NCI-H187 treated with DMSO at 0.1 percent for 48 hours (cell line): Measurements from ENCODE around the gene DNAH6.
"Not testable (repeated sequence)": the region's sequence is repeated elsewhere in the genome, so short reads cannot be mapped to it uniquely, and the experiment has no call there.

Experiments used
- DNase-seq: peaks from one replicate; lab custom pipeline; 2025; lab: John Stamatoyannopoulos, UW

The DNAH6 gene

DNA sequence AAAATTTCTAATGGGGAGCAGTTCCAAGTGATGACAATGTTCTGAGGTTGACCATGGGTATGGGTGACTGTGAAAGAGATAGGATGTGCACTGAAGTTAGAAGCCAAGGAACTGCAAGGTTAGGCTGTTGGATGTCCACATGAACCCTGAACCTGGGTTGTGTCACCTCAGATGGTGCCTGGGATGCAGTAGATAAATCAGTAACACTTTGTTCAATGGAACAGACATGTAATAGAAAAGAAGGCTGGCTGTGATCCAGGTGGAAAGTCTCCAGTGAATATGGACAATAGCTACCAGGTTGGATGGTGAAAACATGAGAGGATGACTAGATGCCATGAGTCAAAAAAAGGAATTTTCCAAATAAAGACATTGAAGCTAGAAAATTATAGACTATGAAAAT lies 233.1 kb downstream of the DNAH6 start:
- DNase-seq = no peak

DNA sequence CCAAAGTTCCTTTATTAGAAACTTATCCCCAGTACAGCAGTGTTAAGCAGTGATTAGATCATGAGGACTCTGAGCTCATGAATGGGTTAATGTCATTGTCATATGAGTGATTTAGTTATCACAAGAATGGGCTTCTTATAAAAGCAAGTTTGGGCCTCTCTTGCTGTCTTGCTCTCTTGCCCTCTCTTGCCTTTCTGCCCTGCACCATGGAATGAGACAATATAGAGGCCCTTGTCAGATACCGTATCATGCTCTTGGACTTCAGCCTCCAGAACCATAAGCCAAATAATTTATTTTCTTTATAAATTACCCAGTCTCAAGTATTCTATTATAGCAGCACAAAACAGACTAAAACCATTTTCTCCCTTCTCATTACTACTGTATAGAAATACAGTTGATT lies 238.8 kb downstream of the DNAH6 start:
- no peak for DNase-seq

DNA sequence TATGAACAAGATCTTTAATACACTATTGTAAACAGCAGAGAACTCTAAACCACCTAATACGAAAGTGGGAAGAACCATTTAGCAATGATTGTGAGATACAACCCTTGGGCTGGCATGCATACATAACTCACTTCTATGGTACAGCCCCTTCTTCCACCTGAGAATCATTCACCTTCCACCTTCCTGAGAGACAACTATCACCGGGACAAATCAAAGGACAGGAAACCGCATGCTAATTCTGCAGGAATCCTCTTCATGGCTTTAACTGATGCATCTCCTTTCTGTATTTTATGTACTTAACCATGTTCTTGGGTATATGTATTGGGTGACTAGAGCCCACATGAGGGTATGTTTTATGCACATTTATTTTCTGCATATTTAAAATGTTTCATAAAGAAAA lies 241.3 kb downstream of the DNAH6 start:
- DNase-seq = no peak

DNA sequence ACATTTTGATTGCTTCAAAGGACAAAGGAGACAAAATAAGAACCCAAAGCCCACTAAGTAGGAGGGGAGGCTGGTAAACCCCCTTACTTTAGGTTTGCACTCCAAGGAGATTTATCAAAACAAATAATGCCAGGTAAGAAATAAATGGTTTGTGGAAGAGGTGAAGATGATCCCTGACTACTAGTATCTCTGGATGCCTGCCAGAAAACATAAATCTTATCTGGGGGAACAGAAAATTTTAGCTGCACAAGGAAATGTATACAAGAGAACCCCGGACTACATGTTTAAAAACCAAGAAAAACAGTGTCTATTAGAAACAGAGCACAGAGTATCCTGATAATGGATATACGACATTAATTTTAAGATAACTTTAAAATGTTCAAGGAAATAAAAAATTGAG lies 250.5 kb downstream of the DNAH6 start:
- DNase-seq = no peak

DNA sequence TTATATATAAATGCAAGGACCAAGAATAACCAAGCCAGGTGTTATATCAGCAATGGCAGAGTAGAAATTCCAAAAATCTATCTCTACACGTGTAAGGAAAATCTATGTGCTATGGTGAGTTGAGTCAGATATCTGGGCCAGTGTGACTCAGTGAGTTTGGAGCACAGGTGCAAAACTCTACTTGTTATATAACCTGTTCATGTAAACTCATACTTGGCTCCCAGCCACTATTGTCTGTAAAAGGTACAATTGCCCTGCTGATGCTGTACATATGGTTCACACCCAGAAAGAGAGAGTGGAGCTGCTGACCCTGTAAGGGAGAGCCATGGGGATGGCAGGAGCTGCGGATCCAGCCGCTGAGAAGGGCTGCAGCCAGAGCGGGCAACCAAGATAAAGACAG lies 252.5 kb downstream of the DNAH6 start:
- no peak for DNase-seq

DNA sequence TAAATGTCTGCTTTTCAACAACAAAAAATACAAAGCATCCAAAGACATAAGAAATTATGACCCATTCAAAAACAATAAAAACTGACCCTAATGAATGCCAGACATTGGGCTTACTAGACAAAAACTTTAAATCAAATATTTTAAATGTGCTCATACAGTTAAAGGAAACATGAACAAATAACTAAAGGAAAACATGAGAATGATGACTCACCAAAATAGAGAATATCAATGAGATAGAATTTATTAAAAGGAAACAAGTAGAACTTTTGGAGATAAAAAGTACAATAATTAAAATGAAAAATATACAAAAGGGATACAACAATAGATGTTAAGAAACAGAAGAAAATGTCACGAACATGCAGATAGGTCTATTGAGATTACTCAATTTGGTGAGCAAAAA lies 254.0 kb downstream of the DNAH6 start:
- DNase-seq = no peak

DNA sequence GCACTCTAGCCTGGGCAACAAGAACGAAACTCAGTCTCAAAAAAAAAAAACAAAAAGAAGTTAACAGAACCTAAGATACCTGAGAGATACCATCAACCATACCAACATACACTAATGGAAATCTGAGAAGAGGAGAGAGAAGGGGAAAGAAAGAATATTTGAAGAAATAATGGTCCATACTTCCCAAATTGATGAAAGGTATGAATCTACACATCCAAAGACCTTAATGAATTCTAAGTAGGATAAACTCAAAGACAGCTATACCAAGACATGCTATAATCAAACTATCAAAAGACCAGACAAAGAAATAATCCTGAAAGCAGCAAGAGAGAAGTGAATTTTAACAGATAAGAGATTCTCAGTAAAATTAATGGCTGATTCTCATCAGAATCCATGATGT lies 255.0 kb downstream of the DNAH6 start:
- no peak for DNase-seq

DNA sequence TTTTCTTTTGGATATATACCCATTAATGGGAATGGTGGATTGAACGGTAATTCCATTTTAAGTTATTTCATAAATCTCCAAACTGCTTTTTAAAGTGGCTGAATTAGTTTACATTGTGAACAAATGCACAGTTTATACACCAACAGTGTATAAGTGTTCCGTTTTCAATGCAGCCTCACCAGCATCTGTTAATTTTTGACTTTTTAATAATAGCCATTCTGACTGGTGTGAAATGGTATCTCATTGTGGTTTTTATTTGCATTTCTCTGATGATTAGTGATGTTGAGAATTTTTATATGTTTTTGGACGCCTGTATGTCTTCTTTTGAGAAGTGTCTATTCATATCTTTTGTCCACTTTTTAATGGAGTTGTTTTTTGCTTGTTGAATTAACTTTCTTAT lies 257.3 kb downstream of the DNAH6 start:
- not testable (repeated sequence) for DNase-seq

DNA sequence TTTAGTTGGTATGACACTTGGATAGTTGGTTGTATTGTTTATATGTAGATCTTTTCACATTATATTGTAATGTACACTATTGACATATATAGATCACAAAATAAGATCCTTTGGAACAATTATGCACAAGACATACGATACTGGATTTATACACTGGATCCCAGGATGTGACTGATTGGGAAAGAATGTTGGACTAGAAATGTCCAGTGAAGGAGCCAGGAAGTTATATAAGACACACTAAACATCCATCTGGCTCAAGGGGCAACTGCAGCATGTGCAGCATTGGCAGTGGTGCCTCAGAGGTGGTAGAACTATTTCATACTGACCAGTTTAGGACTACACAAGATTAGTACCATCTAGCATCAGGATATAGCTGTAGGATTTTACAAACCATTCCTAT lies 259.7 kb downstream of the DNAH6 start:
- no peak for DNase-seq

DNA sequence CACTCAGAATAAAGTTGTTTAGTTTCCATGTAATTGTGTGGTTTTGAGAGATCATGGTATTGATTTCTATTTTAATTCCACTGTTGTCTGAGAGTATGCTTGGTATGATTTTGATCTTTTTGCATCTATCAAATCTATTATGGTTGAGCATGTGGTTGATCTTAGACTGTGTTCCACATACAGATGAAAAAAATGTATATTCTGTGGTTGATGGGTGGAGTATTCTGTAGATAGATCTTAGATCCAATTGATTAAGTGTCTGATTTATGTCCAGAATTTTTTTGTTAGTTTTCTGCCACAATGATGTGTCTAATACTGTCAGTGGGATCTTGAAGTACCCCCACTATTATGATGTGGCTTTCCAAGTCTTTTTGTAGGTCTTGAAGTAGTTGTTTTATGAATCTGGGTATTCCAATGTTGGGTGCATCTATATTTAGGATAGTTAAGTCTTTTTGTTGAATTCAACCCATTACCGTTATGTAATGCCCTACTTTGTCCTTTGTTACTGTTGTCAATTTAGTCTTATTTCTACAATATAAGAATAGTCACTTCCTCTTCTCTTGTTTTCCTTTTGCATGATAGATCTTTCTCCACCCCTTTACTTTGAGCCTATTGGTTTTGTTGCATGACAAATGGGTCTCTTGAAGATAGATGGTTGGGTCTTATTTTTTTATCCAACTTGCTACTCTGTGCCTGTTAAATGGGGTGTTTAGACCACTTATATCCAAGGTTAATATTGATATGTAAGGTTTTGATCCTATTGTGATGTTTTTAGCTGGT lies 262.8 kb downstream of the DNAH6 start:
- DNase-seq = no peak

DNA sequence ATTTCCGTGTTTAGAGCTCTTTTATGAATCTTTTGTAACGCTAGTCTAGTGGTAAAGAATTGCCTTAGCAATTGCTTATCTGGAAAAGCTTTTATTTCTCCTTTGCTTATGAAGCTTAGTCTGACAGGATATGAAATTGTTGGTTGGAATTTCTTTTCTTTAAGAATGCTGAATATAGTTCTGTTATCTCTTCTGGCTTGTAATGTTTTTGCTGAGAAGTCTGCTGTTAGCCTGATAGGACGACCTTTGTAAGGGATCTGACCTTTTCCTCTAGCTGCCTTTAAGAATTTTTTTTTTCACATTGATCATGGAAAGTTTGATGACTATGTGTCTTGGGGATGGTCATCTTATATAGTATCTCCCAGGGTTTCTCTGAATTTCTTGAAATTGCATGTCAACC lies 263.5 kb downstream of the DNAH6 start:
- DNase-seq = no peak

DNA sequence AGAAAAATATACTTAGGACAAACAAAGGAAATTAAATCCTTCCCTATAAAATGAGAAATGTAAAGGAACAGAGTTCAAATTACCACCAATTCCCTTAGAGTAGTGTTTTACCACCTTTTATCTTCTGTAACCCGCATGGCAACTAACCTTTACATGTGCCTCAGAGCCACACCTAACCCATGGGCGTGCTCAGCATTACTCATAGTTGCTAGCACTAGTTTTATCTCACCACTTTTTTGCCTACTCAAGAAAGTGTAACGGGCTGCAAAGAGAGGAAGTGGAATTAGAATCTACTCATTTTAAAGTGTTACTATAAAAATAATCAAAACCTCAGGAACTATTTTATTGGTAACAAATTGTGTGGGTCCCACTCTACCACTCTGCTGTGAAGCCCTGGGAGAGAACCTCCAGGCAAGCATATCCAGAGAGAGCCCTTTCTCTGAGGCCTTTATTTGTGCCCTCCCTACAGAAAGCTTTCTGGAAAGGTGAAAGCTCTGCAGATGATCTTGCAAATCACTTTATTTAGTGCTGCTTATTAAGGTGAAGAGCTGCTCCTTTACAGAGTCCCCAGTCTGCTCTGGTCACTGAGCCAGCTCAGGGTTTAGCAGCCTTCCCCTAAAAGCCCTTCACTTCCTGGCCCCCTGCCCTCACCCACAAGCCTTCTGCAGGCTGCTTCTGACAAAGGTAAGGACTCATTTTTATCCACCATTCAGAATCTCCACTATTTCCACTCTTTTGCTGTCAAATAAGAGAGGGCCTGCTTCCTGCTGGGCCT lies 265.8 kb downstream of the DNAH6 start:
- no peak for DNase-seq

DNA sequence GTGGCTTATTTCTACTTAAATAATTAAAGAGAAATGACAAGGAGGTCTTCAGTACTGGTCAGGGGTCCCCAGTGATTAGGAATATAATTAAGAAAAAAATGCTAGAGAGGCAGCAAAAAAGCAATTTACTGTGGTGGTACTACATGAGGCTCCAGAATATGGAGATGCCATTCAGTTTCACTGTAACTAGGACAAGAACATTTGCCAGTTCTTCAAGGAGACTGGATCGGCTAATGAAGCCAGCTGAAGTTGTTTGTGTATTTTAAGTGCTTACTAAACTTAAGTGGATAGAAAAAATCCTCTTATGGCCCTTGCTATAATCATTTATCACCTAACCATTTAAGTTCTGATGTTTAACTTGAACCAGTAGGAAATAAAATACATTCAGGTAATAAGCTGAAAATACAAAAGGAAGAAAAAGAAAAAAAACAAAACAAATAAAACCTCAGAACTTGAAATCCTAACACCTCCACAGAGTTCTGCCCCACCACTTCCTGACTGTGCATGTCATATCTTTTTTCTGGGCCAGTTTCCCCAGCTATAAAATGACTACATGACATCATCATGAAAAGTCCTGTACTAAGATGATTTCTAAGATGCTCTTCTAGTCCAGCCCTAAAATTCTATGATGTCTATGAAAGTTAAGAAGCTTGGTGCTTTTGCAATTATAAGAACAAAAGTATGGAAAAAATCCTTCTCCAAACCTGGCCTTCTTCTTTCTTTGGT lies 266.6 kb downstream of the DNAH6 start:
- DNase-seq = no peak

DNA sequence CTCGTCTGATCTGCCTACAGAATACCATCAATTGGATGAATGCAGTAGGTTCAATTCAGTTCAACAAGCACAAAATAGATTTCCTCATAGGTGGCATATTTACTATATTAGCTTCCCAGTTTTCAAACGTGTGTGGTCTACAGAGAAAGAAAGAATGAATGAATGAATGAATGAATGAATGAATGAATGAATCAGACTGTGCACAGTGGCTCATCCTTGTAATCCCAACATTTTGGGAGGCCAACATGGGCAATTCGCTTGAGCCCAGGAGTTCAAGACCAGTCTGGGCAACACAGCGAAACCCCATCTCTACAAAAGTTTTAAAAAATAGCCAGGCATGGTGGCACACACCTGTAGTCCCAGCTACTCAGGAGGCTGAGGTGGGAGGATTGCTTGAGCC lies 269.7 kb downstream of the DNAH6 start:
- DNase-seq = no peak

DNA sequence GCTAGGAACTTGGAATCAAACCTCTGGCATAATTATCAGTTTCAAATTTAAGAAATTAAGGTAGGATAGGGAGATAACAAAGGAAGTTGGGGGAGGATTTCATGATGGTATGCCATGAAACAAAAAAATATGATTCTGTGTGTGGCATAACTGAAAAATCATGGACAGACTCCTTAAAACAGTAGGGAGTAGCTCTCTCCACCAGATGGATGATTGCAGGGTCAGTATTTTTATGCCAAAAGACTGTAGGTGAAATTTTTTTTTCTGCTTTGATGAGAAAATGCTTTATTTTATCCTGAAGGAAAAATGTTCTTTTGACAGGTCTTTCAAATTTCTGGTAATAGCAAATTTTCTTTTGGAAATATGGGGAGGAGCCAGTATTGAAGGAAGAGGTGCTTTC lies 270.3 kb downstream of the DNAH6 start:
- no peak for DNase-seq

DNA sequence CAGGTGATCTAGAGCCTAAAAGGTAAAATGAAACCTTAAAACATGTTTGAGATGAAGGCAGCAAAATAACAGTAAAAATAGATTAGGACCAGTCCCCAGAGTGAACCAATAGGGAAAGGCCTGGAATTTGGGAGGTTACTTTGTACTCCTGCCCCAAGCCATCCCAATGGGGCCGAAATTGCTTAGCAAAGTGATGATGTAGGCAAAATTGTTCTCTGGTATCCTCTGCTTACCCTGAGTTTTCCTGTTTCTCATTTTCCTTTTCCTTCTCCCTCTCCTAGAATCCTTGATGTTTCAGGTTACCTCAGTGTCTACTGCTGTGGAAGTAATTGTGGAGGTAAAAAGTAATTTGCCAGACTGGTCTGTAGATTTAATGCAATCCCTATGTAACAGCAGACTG lies 271.7 kb downstream of the DNAH6 start:
- DNase-seq = no peak

DNA sequence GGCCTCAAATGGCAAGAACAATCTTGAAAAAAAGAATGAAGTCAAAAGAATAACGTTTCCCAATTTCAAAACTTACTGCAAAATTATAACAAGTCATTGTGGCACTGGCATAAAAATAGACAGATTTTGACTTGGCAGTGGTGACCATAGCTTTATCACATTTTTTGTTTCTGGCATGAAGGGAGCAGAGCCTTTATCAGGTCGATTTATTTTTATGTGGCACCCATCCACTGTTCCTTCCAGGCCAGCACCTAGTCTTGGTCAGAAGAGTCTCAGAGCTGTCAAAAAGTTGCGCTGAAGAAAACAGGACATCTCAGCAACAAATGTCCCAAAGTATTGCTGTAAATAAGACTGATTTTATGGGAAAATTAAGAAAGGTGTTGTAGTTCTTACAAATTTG lies 272.2 kb downstream of the DNAH6 start:
- DNase-seq = no peak

DNA sequence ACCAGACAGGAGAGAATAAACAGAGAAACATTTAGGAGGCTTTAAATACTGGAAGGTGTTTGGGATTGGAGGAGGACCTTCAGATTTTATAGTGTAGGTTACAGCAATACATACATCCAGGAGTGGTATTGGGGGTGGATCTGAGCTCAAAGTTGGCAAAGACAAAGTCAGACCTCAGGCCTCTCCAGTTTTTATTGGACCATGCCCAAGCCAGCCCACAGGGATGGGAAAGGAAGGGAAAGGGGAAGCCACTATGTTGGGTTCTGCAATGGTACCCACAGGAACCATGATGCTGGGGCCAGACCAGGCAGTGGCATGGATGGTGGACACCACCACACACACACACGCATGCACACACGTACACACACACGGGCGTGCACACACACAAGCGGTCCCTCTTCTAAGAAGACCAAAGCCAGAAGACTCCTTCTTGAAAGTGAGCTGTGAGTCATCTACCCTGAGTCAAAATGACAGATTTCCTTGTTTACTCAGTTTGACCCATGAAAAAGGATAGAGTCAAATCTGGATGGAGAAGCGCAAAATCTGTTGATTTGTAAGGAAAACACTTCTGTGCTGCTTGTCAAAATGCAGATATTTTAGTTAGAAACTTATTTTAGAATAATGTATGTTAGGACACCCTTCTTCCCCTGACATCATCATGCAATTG lies 276.7 kb downstream of the DNAH6 start:
- no peak for DNase-seq

DNA sequence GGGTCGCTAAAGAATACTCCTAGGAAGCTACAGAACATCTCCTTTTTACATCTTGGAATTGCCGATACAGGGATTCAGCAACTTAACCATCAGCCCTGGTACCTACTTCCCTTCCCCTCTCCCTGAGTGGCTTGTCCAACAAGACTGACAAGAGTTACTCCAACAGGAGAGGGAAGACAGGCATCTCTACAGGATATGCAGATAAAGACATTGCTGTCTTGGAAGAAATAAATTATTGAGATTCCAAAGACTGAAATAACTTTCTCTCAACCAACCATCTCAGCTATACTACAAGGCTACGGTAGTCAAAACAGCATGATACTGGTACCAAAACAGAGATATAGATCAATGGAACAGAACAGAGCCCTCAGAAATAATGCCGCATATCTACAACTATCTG lies 277.3 kb downstream of the DNAH6 start:
- no peak for DNase-seq

DNA sequence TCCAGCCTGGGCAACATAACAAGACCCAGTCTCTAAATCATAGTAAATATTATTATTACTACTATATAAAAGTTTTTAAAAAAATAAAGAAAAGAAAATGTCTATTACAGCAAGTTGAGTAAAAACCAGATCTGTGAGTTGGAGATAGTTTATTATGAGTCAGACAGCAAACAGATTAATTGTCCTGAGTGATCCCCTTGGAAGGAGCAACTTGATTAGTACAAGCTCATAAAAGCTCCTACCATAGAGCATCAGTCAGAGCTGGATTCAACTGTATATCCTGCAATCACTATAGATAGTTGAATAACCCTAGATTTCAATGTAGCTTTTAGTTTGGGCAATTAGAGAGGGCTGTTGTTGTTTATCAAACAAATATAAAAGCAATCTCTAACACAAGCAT lies 280.5 kb downstream of the DNAH6 start:
- DNase-seq = no peak

DNA sequence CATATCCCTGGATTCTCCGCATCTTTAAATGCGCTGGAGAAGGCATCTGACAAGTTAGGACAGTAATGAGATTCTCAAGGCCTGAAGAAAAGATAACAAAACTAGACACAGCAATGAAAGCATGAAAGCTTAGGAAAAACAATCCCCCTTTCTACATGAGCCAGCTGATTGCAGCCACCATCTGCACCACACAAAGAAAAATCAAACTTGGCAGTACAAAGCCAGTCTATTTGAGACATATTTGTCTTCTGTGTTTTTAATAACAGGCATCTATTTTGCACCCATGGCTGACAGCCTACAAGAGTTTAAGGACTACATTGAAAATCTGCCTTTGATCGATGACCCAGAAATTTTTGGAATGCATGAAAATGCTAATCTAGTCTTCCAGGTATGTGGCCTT lies 281.0 kb downstream of the DNAH6 start:
- no peak for DNase-seq

DNA sequence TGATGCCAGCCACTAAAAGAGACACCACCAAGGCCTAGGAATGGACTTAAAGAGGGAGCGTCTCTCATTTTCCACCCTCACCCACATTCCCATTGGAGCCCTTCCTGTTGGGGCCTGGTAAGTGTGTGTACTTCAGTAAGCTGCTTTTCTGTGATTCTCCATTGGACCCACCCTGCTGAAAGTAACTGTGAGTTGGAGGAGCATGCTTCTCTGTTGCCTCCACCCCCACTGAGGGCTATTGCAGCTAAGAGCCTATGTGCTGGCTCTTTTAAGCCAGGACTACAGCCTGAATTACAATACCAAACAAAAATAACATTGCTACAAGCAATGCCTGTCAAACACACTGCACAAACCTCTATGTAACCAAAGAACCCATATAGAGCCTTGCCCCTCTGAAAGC lies 283.5 kb downstream of the DNAH6 start:
- no peak for DNase-seq
